ENCODE results near the gene OR7A5.
"Not testable (repeated sequence)": the region's sequence is repeated elsewhere in the genome, so short reads cannot be mapped to it uniquely, and the experiment has no call there.

Gene OR7A5

GRCh38 chr19:14783410-14783998 lies 51.5 kb downstream of the OR7A5 start:
- not testable (repeated sequence) for DNase-seq

DNA sequence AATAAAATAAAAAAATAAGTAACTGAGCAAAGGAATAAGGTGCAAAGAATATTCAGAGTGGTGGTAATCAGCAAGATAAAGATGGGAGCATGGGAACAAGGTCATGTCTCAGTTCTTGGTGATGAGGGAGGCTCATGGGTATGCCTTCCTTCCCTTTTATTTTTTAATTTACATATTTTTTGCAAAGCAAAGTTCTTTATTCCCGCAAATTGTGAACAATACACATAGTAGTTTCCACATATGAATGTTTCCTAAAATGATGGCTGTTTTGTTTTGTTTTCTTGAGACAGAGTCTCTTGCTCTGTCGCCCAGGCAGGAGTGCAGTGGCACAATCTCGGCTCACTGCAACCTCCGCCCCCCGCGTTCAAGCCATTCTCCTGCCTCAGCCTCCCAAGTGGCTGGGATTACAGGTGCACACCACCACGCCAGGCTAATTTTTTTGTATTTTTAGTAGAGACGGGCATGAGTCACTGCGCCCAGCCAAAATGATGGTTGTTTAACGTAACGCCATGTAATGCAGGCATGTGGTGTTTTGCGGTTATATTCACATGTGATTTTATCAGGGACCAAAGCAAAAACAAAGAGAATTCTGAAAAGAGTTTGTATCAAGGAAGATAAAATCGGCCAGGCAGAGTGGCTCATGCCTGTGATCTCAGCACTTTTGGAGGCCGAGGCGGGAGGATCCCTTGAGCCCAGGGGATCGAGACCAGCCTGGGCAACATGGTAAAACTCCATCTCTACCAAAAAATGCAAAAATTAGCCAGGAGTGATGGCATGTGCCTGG lies 52.2 kb downstream of the OR7A5 start:
- no peak for DNase-seq

DNA sequence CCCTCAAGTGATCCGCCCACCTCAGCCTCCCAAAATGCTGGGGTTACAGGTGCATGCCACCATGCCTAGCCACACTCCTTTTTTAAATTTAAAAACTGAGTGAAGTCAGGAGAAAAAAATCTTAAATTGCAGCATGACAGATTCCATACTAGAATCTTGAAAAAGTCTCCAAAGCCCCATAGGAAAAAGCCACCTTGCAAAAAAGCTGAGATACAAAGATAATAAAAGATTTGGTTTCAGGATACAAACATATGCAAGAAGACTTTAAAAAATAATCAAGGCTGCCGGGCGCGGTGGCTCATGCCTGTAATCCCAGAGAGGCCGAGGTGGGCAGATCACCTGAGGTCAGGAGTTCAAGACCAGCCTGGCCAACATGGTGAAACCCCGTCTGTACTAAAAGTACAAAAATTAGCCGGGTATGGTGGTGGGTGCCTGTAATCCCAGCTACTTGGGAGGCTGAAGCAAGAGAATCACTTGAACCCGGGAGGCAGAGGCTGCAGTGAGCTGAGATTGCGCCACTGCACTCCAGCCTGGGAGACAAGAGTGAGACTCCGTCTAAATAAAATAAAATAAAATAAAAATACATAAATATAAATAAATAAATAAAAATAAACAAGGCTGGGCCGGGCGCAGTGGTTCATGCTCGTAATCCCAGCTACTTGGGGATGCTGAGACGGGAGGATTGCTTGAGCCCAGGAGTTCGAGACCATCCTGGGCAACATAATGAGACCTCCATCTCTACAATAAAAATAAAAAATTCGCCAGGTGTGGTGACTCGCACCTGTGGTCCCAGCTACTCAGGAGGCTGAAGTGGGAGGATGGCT lies 53.1 kb downstream of the OR7A5 start:
- not testable (repeated sequence) for DNase-seq

GRCh38 chr19:14780622-14781225 lies 54.3 kb downstream of the OR7A5 start:
- DNase-seq = not testable (repeated sequence)

GRCh38 chr19:14779151-14779550 lies 55.8 kb downstream of the OR7A5 start:
- DNase-seq = no peak

DNA sequence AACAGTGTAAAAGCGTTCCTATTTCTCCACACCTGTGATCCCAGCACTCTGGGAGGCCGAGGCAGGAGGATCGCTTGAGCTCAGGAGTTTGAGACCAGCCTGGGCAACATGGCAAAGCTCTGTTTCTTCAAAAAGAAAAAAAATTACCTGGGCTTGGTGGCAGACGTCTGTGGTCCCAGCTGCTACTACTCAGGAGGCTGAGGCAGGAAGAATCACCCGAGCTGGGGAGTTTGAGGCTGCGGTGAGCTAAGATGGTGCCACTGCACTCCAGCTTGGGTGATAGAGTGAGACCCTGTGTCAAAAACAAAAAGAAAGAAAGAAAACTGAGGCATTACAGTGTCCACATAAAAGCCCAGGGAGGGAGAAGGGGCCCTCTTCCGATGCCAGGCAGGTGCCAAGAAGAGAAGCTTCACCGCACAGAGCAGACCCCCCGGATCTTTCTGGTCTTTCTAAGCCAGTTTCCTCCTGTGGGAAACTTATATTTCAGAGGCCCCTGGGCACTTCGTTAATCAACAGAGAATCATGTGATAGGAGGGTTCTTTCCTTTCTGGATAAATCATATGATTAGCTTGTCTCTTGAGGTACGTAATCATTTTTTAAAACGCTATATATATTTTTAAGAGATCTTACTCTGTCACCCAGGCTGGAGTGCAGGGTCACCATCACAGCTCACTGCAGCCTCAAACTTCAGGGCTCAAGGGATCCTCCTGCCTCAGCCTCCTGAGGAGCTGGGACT lies 56.7 kb downstream of the OR7A5 start, which contains the start of gene ADGRE2:
Gene ADGRE2, minus strand, starts transcription at position 451 of the 736 bp plus-strand sequence. CDS start 1,804 bp downstream, outside the sequence.
- peak; percentile 16 for DNase-seq

- not testable (repeated sequence) for DNase-seq
These were observed 57.3 kb downstream of the OR7A5 start for GRCh38 chr19:14777645-14778044.
